GM19240 (cell line): ENCODE measurements around the gene SFTPB.

ENCODE experiments used
- DNase-seq: peaks from one replicate; pipeline ENCODE4 v3.0.0; 2011; ENCODE audit warnings: low spot score; ENCODE audit not compliant: insufficient read length

The SFTPB gene

GRCh38 chr2:85613717-85614515 is 54.1 kb downstream of the SFTPB start:
- DNase-seq, result no peak

DNA sequence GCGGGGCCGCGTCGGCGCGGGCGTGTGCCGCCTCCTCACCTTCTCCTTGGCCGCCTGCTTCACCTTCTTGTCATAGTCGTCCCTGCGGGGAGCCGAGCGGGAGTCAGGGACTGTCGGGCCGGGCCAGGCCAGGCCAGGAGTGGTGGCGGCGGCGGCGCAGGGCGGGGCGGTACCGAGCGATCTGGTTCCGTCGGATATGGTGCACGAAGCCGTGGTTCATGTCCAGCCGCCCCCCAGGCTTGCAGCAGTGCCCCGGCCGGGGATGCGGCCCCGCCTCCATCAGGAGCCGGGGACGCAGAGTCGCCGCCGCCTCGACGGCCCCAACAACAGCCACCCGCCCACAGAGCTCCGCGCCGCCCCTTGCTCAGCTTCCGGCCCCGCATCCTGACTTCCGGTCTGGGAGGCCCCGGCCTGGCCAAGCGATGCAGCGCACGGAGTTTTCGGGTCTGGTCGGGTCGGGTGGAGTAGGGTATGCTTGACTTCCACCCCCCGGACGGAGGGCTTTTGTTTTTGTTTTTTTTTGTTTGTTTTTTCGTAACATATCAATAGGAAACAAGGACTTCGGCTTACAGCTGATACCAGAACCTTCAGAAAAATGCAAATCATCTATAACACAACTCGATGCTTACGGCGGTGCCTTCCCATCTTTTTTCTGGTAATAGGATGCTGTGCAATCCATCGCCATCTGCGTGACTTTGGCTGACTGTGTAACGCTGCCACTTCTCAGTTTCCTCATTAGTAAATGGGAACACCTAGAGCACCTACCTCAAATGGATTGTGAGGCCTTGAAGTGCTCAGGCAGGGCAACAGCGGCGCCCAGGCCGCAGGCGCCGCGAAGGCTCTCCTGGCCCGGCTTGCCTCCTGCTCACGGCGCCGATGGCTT is 56.1 kb downstream of the SFTPB start, which contains the start of gene C2orf68:
Gene C2orf68 (minus strand): TSS at position 362 of the 883 bp plus-strand sequence. CDS start 82 bp downstream, at position 280.
- peak; percentile 81 for DNase-seq

- DNase-seq, result no peak
Measured at GRCh38 chr2:85611217-85611704, 56.7 kb downstream of the SFTPB start.
